H1 (cell line): ENCODE data around the gene TFR2.

ENCODE experiments used
- EP300 ChIP-seq, 2 experiments: IDR thresholded peaks; 1 replicate in 1 of 2; 2 replicates in 1 of 2; pipeline ENCODE4 v1.6.1; 2011 to 2012; ENCODE audit warnings: low read depth in 2 of 2, low read length in 2 of 2, mild to moderate bottlenecking in 2 of 2, borderline replicate concordance in 1 of 2, inconsistent platforms in 1 of 2, moderate library complexity in 1 of 2
- FOSL1 ChIP-seq: IDR thresholded peaks from 2 replicates; pipeline ENCODE4 v1.6.1; 2011; ENCODE audit warnings: mild to moderate bottlenecking, low read depth, low read length, moderate library complexity; ENCODE audit not compliant: insufficient read depth
- GTF2F1 ChIP-seq: IDR thresholded peaks from 2 replicates; pipeline ENCODE4 v1.6.1; 2012; ENCODE audit warnings: low read depth, low read length, improper control_type of control experiment, borderline replicate concordance
- MAFK ChIP-seq: IDR thresholded peaks from 2 replicates; pipeline ENCODE4 v1.6.1; 2012; ENCODE audit warnings: low read depth, mild to moderate bottlenecking, improper control_type of control experiment, low read length
- MAX ChIP-seq: IDR thresholded peaks from 2 replicates; pipeline ENCODE4 v1.6.1; 2012; ENCODE audit warnings: inconsistent platforms
- POLR2A ChIP-seq, 2 experiments: IDR thresholded peaks; 1 replicate in 1 of 2; 2 replicates in 1 of 2; pipeline ENCODE4 v1.6.1; 2011; ENCODE audit warnings: low read depth in 2 of 2, low read length in 2 of 2, mild to moderate bottlenecking in 2 of 2; ENCODE audit errors: control extremely low read depth in 1 of 2
- POLR2AphosphoS5 ChIP-seq: IDR thresholded peaks from 2 replicates; pipeline ENCODE4 v1.6.1; 2011; ENCODE audit warnings: low read depth, low read length
- RAD21 ChIP-seq, 2 experiments: IDR thresholded peaks in 1 of 2; conservative IDR thresholded peaks in 1 of 2; 2 replicates each; pipeline ENCODE4 v1.6.1; 2011; ENCODE audit warnings: low read depth in 2 of 2, low read length in 2 of 2, improper control_type of control experiment in 1 of 2, inconsistent platforms in 1 of 2, mild to moderate bottlenecking in 1 of 2, moderate library complexity in 1 of 2
- RBBP5 ChIP-seq: IDR thresholded peaks from 2 replicates; pipeline ENCODE4 v1.7.1; 2012; ENCODE audit warnings: low read depth, mild to moderate bottlenecking, inconsistent platforms, low read length, moderate library complexity, borderline replicate concordance
- RFX5 ChIP-seq: IDR thresholded peaks from 2 replicates; pipeline ENCODE4 v1.6.1; 2011; ENCODE audit warnings: low read depth, low read length, improper control_type of control experiment, borderline replicate concordance
- TAF1 ChIP-seq: IDR thresholded peaks from 2 replicates; pipeline ENCODE4 v1.6.1; 2011; ENCODE audit warnings: mild to moderate bottlenecking, low read depth, low read length
- TF ChIP-seq, protein P1 (sequence below), 3 experiments: IDR thresholded peaks; 1 replicate in 2 of 3; 2 replicates in 1 of 3; pipeline versions ENCODE4 v1.5.1 to v1.6.1; 2011; ENCODE audit warnings: low read length in 3 of 3, mild to moderate bottlenecking in 3 of 3, inconsistent platforms in 2 of 3, low read depth in 1 of 3, moderate library complexity in 1 of 3; ENCODE audit not compliant: insufficient read depth in 1 of 3; ENCODE audit errors: control extremely low read depth in 1 of 3

DNA sequence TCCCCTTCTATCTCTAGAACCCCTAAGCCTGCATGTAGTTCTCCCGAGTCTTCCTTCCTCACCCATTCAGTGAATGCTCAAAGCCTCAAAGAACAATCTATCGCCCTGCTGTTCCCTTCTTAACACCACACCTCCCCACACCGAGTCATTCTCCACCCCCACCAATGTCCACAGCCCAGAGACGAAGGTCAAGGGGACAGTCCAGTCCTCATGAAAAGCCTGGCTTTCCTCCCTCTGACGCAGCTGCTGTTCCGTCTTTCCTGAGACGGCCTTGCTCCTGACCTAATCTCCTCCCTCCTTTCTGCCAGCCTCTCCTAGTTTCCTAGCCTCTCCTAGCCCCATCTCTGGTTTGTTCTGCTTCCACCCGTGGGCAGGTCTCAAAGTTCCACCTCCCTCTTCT lies 19.8 kb downstream of the TFR2 start:
- TF ChIP-seq RBBP5: no peak
- no peak for TF ChIP-seq MAX
- no peak for TF ChIP-seq RAD21 (IDR thresholded peaks at IDR 0.05 in 1 of 2, conservative IDR thresholded peaks at IDR 0.05 in 1 of 2; ENCODE audit: low read depth in 2 of 2, low read length in 2 of 2)
- TF ChIP-seq EP300 (IDR thresholded peaks at IDR 0.05; ENCODE audit: borderline replicate concordance in 1 of 2, low read depth in 2 of 2, low read length in 2 of 2): no peak
- TF ChIP-seq, protein P1, sequence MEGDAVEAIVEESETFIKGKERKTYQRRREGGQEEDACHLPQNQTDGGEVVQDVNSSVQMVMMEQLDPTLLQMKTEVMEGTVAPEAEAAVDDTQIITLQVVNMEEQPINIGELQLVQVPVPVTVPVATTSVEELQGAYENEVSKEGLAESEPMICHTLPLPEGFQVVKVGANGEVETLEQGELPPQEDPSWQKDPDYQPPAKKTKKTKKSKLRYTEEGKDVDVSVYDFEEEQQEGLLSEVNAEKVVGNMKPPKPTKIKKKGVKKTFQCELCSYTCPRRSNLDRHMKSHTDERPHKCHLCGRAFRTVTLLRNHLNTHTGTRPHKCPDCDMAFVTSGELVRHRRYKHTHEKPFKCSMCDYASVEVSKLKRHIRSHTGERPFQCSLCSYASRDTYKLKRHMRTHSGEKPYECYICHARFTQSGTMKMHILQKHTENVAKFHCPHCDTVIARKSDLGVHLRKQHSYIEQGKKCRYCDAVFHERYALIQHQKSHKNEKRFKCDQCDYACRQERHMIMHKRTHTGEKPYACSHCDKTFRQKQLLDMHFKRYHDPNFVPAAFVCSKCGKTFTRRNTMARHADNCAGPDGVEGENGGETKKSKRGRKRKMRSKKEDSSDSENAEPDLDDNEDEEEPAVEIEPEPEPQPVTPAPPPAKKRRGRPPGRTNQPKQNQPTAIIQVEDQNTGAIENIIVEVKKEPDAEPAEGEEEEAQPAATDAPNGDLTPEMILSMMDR (IDR thresholded peaks at IDR 0.05; ENCODE audit: control extremely low read depth in 1 of 3, insufficient read depth in 1 of 3, low read depth in 1 of 3, low read length in 3 of 3): no peak
- no peak for TF ChIP-seq POLR2A (IDR thresholded peaks at IDR 0.05; ENCODE audit: control extremely low read depth in 1 of 2, low read depth in 2 of 2, low read length in 2 of 2)
- TF ChIP-seq MAFK: no peak
- no peak for TF ChIP-seq FOSL1
- TF ChIP-seq RFX5: no peak
- no peak for TF ChIP-seq POLR2AphosphoS5
- no peak for TF ChIP-seq GTF2F1
- TF ChIP-seq TAF1: no peak
